ENCODE results near the gene FAM170B. TPM values are rescaled to one million over a fixed set of nuclear protein-coding genes. Genes with fewer than 3 reads are reported as not detected.

The FAM170B gene
- total RNA-seq, 1 donor from 2014 or later: not detected

- no peaks in the 10 kb centered on the region for H3K9me3 ChIP-seq (ENCODE audit: control insufficient read depth in 3 of 3, low read length in 3 of 3)
- H3K4me1 ChIP-seq (ENCODE audit: control insufficient read depth in 3 of 3, insufficient read depth in 3 of 3, low read length in 3 of 3): peaks cover 16 to 42% (median 17%) of the 10 kb centered on the region in 3 donors
- H3K27me3 ChIP-seq (ENCODE audit: control insufficient read depth in 3 of 3, insufficient read depth in 3 of 3, low read length in 3 of 3): peaks cover 0 to 5% (median 3%) of the 10 kb centered on the region in 3 donors
- peak overlapping the region in 1 of 3 donors; percentile 35 for H3K4me3 ChIP-seq (ENCODE audit: low read length in 3 of 3)
- H3K36me3 ChIP-seq (ENCODE audit: control insufficient read depth in 3 of 3, insufficient read depth in 3 of 3, low read length in 3 of 3): no peaks in the 10 kb centered on the region
- peak overlapping the region; percentile 43 for H3K27ac ChIP-seq (ENCODE audit: low read depth, low read length)
- peak overlapping the region in 1 of 3 donors; percentile 16 for H3K9ac ChIP-seq (ENCODE audit: low read depth in 1 of 3, low read length in 3 of 3)
These were observed 17.9 kb downstream of the FAM170B start for GRCh38 chr10:49115796-49116508.

GRCh38 chr10:49115015-49115795 lies 18.6 kb downstream of the FAM170B start, which contains the start of gene VSTM4:
Gene VSTM4 (minus strand): TSS chr10:49115522. CDS start chr10:49115485, 37 bp downstream.
- no peaks in the 10 kb centered on the region for H3K36me3 ChIP-seq (ENCODE audit: control insufficient read depth in 3 of 3, insufficient read depth in 3 of 3, low read length in 3 of 3)
- peak within 1 kb of the TSS; percentile 66 for H3K27ac ChIP-seq (ENCODE audit: low read depth, low read length)
- H3K9me3 ChIP-seq (ENCODE audit: control insufficient read depth in 3 of 3, low read length in 3 of 3): no peaks in the 10 kb centered on the region
- peak within 1 kb of the TSS; percentile 77 to 80 (median 79) for H3K4me3 ChIP-seq (ENCODE audit: low read length in 3 of 3)
- H3K9ac ChIP-seq (ENCODE audit: low read depth in 1 of 3, low read length in 3 of 3): peak within 1 kb of the TSS; percentile 71 to 83 (median 79)
- peaks cover 0 to 7% (median 3%) of the 10 kb centered on the region in 3 donors for H3K27me3 ChIP-seq (ENCODE audit: control insufficient read depth in 3 of 3, insufficient read depth in 3 of 3, low read length in 3 of 3)
- H3K4me1 ChIP-seq (ENCODE audit: control insufficient read depth in 3 of 3, insufficient read depth in 3 of 3, low read length in 3 of 3): peaks cover 24 to 48% (median 24%) of the 10 kb centered on the region in 3 donors

DNA sequence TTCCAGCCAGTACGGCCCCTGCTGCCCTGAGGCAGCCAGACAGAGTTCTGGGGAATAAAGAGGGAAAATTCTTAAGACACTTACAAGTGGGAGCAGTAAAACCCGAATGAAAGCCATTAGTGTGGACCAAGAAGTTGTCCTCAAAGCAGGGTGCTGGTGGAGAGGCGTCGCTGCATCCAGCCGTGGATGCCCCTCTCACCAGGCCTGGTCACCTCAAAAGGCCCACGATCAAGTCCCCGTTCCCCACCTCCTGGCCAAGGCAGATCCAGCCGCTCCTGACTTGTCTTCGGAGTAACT lies 19.2 kb downstream of the FAM170B start:
- Histone ChIP-seq H3K36me3 (ENCODE audit: control insufficient read depth in 3 of 3, insufficient read depth in 3 of 3, low read length in 3 of 3) (no peaks in the 10 kb centered on the region), H3K9ac (ENCODE audit: low read depth in 1 of 3, low read length in 3 of 3) (peak overlapping the region; percentile 71 to 83 (median 79)), H3K27ac (ENCODE audit: low read depth, low read length) (peak overlapping the region; percentile 66), H3K4me3 (ENCODE audit: low read length in 3 of 3) (peak overlapping the region; percentile 77 to 80 (median 79)), H3K4me1 (ENCODE audit: control insufficient read depth in 3 of 3, insufficient read depth in 3 of 3, low read length in 3 of 3) (peaks cover 29 to 53% (median 29%) of the 10 kb centered on the region in 3 donors), H3K27me3 (ENCODE audit: control insufficient read depth in 3 of 3, insufficient read depth in 3 of 3, low read length in 3 of 3) (peaks cover 0 to 7% (median 3%) of the 10 kb centered on the region in 3 donors), H3K9me3 (ENCODE audit: control insufficient read depth in 3 of 3, low read length in 3 of 3) (no peaks in the 10 kb centered on the region)

DNA sequence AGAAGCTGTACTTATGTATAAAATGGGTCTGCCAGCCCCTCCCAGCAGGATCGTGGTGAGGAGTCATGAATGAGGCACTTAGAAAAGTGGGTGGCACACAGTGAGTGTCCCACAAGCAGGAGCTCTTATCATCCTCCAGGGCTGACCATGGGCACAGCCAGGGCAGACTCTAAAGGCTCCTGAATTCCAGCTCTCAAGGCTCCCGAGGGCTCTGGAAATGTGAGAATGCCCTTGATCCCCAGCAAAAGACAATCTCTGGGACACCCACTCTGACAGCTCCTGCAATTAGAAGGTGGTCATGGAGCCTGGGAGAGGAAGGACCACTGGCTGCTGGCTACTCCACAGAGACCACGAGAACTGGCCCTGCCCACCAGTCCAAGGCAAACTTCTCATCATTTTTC lies 20.1 kb downstream of the FAM170B start:
- H3K4me1 ChIP-seq (ENCODE audit: control insufficient read depth in 3 of 3, insufficient read depth in 3 of 3, low read length in 3 of 3): peaks cover 32 to 63% (median 38%) of the 10 kb centered on the region in 3 donors
- peak overlapping the region; percentile 66 for H3K27ac ChIP-seq (ENCODE audit: low read depth, low read length)
- peak overlapping the region in 2 of 3 donors; percentile 10 to 45 for H3K9ac ChIP-seq (ENCODE audit: low read depth in 1 of 3, low read length in 3 of 3)
- H3K27me3 ChIP-seq (ENCODE audit: control insufficient read depth in 3 of 3, insufficient read depth in 3 of 3, low read length in 3 of 3): peaks cover 0 to 7% (median 3%) of the 10 kb centered on the region in 3 donors
- peak overlapping the region; percentile 23 to 51 (median 45) for H3K4me3 ChIP-seq (ENCODE audit: low read length in 3 of 3)
- no peaks in the 10 kb centered on the region for H3K9me3 ChIP-seq (ENCODE audit: control insufficient read depth in 3 of 3, low read length in 3 of 3)
- no peaks in the 10 kb centered on the region for H3K36me3 ChIP-seq (ENCODE audit: control insufficient read depth in 3 of 3, insufficient read depth in 3 of 3, low read length in 3 of 3)

GRCh38 chr10:49112851-49113250 lies 21.0 kb downstream of the FAM170B start:
- no peaks in the 10 kb centered on the region for H3K36me3 ChIP-seq (ENCODE audit: control insufficient read depth in 3 of 3, insufficient read depth in 3 of 3, low read length in 3 of 3)
- H3K9ac ChIP-seq (ENCODE audit: low read depth in 1 of 3, low read length in 3 of 3): no peak overlapping the region
- H3K9me3 ChIP-seq (ENCODE audit: control insufficient read depth in 3 of 3, low read length in 3 of 3): no peaks in the 10 kb centered on the region
- peaks cover 0 to 7% (median 3%) of the 10 kb centered on the region in 3 donors for H3K27me3 ChIP-seq (ENCODE audit: control insufficient read depth in 3 of 3, insufficient read depth in 3 of 3, low read length in 3 of 3)
- H3K4me3 ChIP-seq (ENCODE audit: low read length in 3 of 3): no peak overlapping the region
- H3K27ac ChIP-seq (ENCODE audit: low read depth, low read length): no peak overlapping the region
- H3K4me1 ChIP-seq (ENCODE audit: control insufficient read depth in 3 of 3, insufficient read depth in 3 of 3, low read length in 3 of 3): peaks cover 33 to 64% (median 39%) of the 10 kb centered on the region in 3 donors

DNA sequence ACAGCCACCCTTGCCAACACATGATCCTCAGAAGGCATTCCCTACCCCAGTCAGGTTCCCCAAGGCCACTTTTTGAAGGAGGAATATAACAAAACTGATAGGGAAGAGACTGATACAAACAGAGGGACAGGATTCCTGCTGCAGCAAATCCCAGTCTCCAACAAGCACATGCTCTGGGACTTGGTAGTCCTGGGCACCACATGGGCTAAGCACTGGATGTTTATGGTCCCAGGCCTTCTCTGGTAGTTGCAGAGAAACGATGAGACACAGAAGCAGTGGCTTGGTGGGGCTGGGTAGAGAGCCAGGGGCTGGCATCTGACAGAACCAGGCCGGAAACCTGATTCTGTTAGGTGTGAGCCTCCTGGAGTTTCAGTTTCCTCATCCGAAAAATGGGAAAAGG lies 21.7 kb downstream of the FAM170B start:
- H3K36me3 ChIP-seq (ENCODE audit: control insufficient read depth in 3 of 3, insufficient read depth in 3 of 3, low read length in 3 of 3): no peaks in the 10 kb centered on the region
- peaks cover 0 to 7% (median 3%) of the 10 kb centered on the region in 3 donors for H3K27me3 ChIP-seq (ENCODE audit: control insufficient read depth in 3 of 3, insufficient read depth in 3 of 3, low read length in 3 of 3)
- peaks cover 36 to 68% (median 43%) of the 10 kb centered on the region in 3 donors for H3K4me1 ChIP-seq (ENCODE audit: control insufficient read depth in 3 of 3, insufficient read depth in 3 of 3, low read length in 3 of 3)
- no peak overlapping the region for H3K27ac ChIP-seq (ENCODE audit: low read depth, low read length)
- no peaks in the 10 kb centered on the region for H3K9me3 ChIP-seq (ENCODE audit: control insufficient read depth in 3 of 3, low read length in 3 of 3)
- no peak overlapping the region for H3K9ac ChIP-seq (ENCODE audit: low read depth in 1 of 3, low read length in 3 of 3)
- no peak overlapping the region for H3K4me3 ChIP-seq (ENCODE audit: low read length in 3 of 3)

DNA sequence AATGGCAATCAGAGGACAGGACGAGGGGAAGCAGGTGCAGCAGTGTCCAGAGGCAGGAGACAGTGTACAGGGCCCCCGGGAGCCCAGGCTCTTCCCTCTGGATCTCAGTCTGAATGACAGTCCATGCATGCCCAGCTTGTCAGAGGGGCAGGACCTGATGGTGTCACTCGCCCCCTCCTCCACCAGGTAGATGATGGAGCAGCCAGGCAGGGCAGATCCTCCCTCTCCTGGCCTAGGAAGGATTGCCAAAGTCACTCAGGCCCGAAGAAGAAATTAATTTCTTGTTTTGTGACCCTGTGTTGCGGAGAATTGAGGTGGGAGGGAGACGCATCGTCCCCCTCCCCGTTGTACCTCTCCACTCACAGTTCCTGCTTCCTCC lies 22.5 kb downstream of the FAM170B start:
- Histone ChIP-seq H3K9ac (ENCODE audit: low read depth in 1 of 3, low read length in 3 of 3) (no peak overlapping the region), H3K36me3 (ENCODE audit: control insufficient read depth in 3 of 3, insufficient read depth in 3 of 3, low read length in 3 of 3) (no peaks in the 10 kb centered on the region), H3K27me3 (ENCODE audit: control insufficient read depth in 3 of 3, insufficient read depth in 3 of 3, low read length in 3 of 3) (peaks cover 0 to 7% (median 3%) of the 10 kb centered on the region in 3 donors), H3K4me1 (ENCODE audit: control insufficient read depth in 3 of 3, insufficient read depth in 3 of 3, low read length in 3 of 3) (peaks cover 43 to 75% (median 48%) of the 10 kb centered on the region in 3 donors), H3K9me3 (ENCODE audit: control insufficient read depth in 3 of 3, low read length in 3 of 3) (no peaks in the 10 kb centered on the region), H3K27ac (ENCODE audit: low read depth, low read length) (no peak overlapping the region), H3K4me3 (ENCODE audit: low read length in 3 of 3) (no peak overlapping the region)

- H3K9me3 ChIP-seq (ENCODE audit: control insufficient read depth in 3 of 3, low read length in 3 of 3): no peaks in the 10 kb centered on the region
- H3K9ac ChIP-seq (ENCODE audit: low read depth in 1 of 3, low read length in 3 of 3): no peak overlapping the region
- peak overlapping the region; percentile 27 for H3K27ac ChIP-seq (ENCODE audit: low read depth, low read length)
- H3K4me1 ChIP-seq (ENCODE audit: control insufficient read depth in 3 of 3, insufficient read depth in 3 of 3, low read length in 3 of 3): peaks cover 45 to 76% (median 47%) of the 10 kb centered on the region in 3 donors
- H3K4me3 ChIP-seq (ENCODE audit: low read length in 3 of 3): no peak overlapping the region
- H3K36me3 ChIP-seq (ENCODE audit: control insufficient read depth in 3 of 3, insufficient read depth in 3 of 3, low read length in 3 of 3): no peaks in the 10 kb centered on the region
- peaks cover 0 to 7% (median 3%) of the 10 kb centered on the region in 3 donors for H3K27me3 ChIP-seq (ENCODE audit: control insufficient read depth in 3 of 3, insufficient read depth in 3 of 3, low read length in 3 of 3)
These were observed 23.0 kb downstream of the FAM170B start for GRCh38 chr10:49110684-49111319.

DNA sequence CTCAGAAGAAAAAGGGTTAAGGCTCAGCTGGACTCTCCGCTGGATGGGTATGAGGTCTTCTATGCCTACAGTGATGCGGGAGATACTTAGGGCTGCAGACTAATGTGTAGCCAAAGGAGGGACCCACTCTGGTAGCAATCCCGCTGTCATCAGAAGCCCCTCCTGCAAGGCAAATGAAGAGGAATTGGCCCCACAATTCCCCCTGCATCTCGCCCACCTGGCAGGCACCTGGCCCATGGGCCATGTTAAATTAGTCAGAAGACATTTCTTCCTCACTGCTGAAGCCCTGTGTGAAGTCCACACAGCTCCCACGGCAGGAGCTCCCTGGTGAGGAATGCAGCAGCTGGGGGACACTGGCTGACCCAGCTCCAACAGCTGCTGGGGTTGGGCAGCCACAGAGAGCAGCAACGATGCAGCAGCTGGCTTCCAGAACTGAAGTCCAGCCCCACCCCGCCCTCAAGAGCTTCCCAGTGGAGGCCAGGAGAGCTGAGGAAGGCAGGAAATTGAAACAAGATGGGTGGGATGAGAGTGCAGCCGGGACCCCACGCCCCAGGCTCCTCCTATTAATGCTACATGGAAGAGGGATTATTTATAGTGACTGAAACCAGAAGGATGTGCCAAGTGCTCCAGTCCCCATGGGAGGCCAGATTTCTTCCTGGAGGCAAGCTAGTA lies 24.0 kb downstream of the FAM170B start:
- peak overlapping the region in 1 of 3 donors; percentile 2 for H3K4me3 ChIP-seq (ENCODE audit: low read length in 3 of 3)
- H3K4me1 ChIP-seq (ENCODE audit: control insufficient read depth in 3 of 3, insufficient read depth in 3 of 3, low read length in 3 of 3): peaks cover 45 to 74% (median 47%) of the 10 kb centered on the region in 3 donors
- peak overlapping the region in 1 of 3 donors; percentile 25 for H3K9ac ChIP-seq (ENCODE audit: low read depth in 1 of 3, low read length in 3 of 3)
- H3K27me3 ChIP-seq (ENCODE audit: control insufficient read depth in 3 of 3, insufficient read depth in 3 of 3, low read length in 3 of 3): peaks cover 0 to 7% (median 3%) of the 10 kb centered on the region in 3 donors
- H3K27ac ChIP-seq (ENCODE audit: low read depth, low read length): no peak overlapping the region
- H3K36me3 ChIP-seq (ENCODE audit: control insufficient read depth in 3 of 3, insufficient read depth in 3 of 3, low read length in 3 of 3): no peaks in the 10 kb centered on the region
- no peaks in the 10 kb centered on the region for H3K9me3 ChIP-seq (ENCODE audit: control insufficient read depth in 3 of 3, low read length in 3 of 3)
